DOHH2 (cell line): ENCODE measurements around the gene C19orf47.

Experiments
- EZH2phosphoT487 ChIP-seq: fragments of 200-600 bp; sonication (generic); IDR thresholded peaks from 2 replicates; pipeline ENCODE4 v1.6.1; 2017; ENCODE audit warnings: borderline replicate concordance, mild to moderate bottlenecking, antibody characterized with exemption, low read length, moderate library complexity, mixed read lengths
- TF ChIP-seq, protein P1 (sequence below): fragments of 200-600 bp; sonication (generic); IDR thresholded peaks from one replicate; pipeline ENCODE4 v1.5.1; 2014; ENCODE audit warnings: antibody characterized with exemption, mild to moderate bottlenecking, low read depth, low read length; ENCODE audit not compliant: poor library complexity, severe bottlenecking

DNA sequence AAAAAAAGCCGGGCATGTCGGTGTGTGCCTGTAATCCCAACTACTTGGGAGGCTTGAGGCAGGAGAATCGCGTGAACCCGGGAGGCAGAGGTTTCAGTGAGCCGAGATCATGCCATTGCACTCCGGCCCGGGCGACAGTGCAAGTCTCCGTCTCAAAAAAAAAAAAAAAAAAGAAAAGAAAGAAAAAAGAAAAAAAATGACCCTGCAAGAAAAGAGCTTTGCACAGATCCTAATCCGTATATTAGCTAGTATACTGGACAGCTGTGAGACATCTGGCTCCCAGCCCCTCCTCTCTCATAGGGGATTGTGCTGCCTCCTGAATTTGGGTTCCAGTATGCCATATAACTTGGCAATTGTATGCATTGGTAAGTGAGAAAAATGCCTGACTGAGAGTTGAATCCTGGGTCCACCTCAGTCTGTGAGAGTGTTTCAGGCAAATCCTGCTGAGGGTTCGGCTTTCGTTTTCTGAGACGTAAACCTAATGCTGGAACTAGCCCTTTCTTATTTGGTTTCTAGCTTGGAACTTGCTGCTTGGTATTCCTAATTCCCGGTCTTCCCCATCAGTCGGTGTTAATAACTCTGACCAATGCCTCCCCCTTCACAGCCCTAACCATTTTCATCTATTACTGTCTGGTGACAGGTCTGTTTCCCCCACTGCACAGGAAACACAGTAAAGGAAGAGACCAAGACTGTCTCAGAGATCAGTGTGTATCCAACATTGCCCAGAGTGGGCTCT, 61.8 kb downstream of the C19orf47 start:
- TF ChIP-seq, protein P1, sequence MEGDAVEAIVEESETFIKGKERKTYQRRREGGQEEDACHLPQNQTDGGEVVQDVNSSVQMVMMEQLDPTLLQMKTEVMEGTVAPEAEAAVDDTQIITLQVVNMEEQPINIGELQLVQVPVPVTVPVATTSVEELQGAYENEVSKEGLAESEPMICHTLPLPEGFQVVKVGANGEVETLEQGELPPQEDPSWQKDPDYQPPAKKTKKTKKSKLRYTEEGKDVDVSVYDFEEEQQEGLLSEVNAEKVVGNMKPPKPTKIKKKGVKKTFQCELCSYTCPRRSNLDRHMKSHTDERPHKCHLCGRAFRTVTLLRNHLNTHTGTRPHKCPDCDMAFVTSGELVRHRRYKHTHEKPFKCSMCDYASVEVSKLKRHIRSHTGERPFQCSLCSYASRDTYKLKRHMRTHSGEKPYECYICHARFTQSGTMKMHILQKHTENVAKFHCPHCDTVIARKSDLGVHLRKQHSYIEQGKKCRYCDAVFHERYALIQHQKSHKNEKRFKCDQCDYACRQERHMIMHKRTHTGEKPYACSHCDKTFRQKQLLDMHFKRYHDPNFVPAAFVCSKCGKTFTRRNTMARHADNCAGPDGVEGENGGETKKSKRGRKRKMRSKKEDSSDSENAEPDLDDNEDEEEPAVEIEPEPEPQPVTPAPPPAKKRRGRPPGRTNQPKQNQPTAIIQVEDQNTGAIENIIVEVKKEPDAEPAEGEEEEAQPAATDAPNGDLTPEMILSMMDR, result no peak
- no peak for TF ChIP-seq EZH2phosphoT487
